Fibroblast of the aortic adventitia (primary cell): Measurements from ENCODE around the gene UTP3. TPM values are rescaled to one million over a fixed set of nuclear protein-coding genes. Genes with fewer than 3 reads are reported as not detected.
"Not testable (repeated sequence)": the region's sequence is repeated elsewhere in the genome, so short reads cannot be mapped to it uniquely, and the experiment has no call there.

Source experiments
- DNase-seq: peaks from one replicate; pipeline ENCODE4 v3.0.0-alpha.2; 2010; ENCODE audit warnings: low read depth
- H3K4me3 ChIP-seq: 2 replicates; pipeline ENCODE4 v1.5.1; 2011; ENCODE audit warnings: low read depth, mild to moderate bottlenecking, control low read depth, low read length, moderate library complexity
- CTCF ChIP-seq: IDR thresholded peaks from 2 replicates; pipeline ENCODE4 v1.5.1; 2011; ENCODE audit warnings: mild to moderate bottlenecking, low read length, control low read depth, inconsistent platforms; ENCODE audit not compliant: insufficient read depth
- total RNA-seq: library from RNA; depleted of rRNA; stranded (reverse); fragments of >200 nt; gene quantifications from 2 replicates; pipeline ENCODE4 v1.2.3, GENCODE V29; 2012; ENCODE audit warnings: low replicate concordance

Gene UTP3
- total RNA-seq = 22.5 and 30.6 TPM in 2 replicates

- H3K4me3 ChIP-seq = peak within 1 kb of the TSS; percentile 99
- TF ChIP-seq CTCF = peak; percentile 95
- DNase-seq = peak; percentile 100
Observed at GRCh38 chr4:70687821-70688794, at the start of gene UTP3. UTP3 (plus strand) TSS chr4:70688532; CDS start chr4:70688678, 146 bp downstream.

- TF ChIP-seq CTCF = no peak
- H3K4me3 ChIP-seq = no peak overlapping the region
- no peak for DNase-seq
Observed at GRCh38 chr4:70640192-70640591, 48.1 kb upstream of the UTP3 start.

- not testable (repeated sequence) for H3K4me3 ChIP-seq, DNase-seq
Observed at GRCh38 chr4:70650741-70651140, 37.6 kb upstream of the UTP3 start.

GRCh38 chr4:70651864-70652506 is 36.3 kb upstream of the UTP3 start:
- H3K4me3 ChIP-seq = peak overlapping the region; percentile 1
- DNase-seq = peak; percentile 70
- peak; percentile 46 for TF ChIP-seq CTCF

- peak; percentile 73 for DNase-seq
- no peak for TF ChIP-seq CTCF
- H3K4me3 ChIP-seq = no peak overlapping the region
Observed at GRCh38 chr4:70654605-70655011, 33.7 kb upstream of the UTP3 start.

GRCh38 chr4:70657326-70657725 is 31.0 kb upstream of the UTP3 start:
- no peak for TF ChIP-seq CTCF
- no peak overlapping the region for H3K4me3 ChIP-seq
- no peak for DNase-seq

- no peak for DNase-seq
- no peak overlapping the region for H3K4me3 ChIP-seq
- TF ChIP-seq CTCF = no peak
Observed at GRCh38 chr4:70658418-70658817, 29.9 kb upstream of the UTP3 start.
